IPS DF 6.9 (cell line): Measurements from ENCODE around the gene NOS1.
"Not testable (repeated sequence)": the region's sequence is repeated elsewhere in the genome, so short reads cannot be mapped to it uniquely, and the experiment has no call there.

Experiments
- DNase-seq: peaks from one replicate; pipeline ENCODE4 v3.0.0-alpha.2; 2013; ENCODE audit warnings: low read depth, low spot score
- H3K27ac ChIP-seq: one replicate; pipeline ENCODE4 v1.5.1; 2013; ENCODE audit warnings: low read length, control low read depth
- H3K27me3 ChIP-seq: 2 replicates; pipeline ENCODE4 v1.6.1; 2013; ENCODE audit warnings: mild to moderate bottlenecking, low read length; ENCODE audit not compliant: control insufficient read depth, insufficient read depth
- H3K36me3 ChIP-seq: 2 replicates; pipeline ENCODE4 v1.6.1; 2013; ENCODE audit warnings: low read length; ENCODE audit not compliant: control insufficient read depth, insufficient read depth
- H3K4me1 ChIP-seq: 2 replicates; pipeline ENCODE4 v1.6.1; 2013; ENCODE audit warnings: low read length; ENCODE audit not compliant: control insufficient read depth, insufficient read depth
- H3K4me3 ChIP-seq: 2 replicates; pipeline ENCODE4 v1.5.1; 2013; ENCODE audit warnings: mild to moderate bottlenecking, low read length
- H3K9me3 ChIP-seq: 2 replicates; pipeline ENCODE4 v1.6.1; 2013; ENCODE audit warnings: low read length, inconsistent platforms; ENCODE audit not compliant: control insufficient read depth, insufficient read depth
- WGBS: extraction: QIAGEN DNeasy Blood & Tissue Kit; methylation state at CpG from one replicate; pipeline ENCODE4 v1.1.7; 2013; ENCODE audit warnings: mixed read lengths, missing lambda C conversion rate; ENCODE audit not compliant: insufficient read length, insufficient coverage; 5-methylcytosine and 5-hydroxymethylcytosine counted together

The NOS1 gene

DNA sequence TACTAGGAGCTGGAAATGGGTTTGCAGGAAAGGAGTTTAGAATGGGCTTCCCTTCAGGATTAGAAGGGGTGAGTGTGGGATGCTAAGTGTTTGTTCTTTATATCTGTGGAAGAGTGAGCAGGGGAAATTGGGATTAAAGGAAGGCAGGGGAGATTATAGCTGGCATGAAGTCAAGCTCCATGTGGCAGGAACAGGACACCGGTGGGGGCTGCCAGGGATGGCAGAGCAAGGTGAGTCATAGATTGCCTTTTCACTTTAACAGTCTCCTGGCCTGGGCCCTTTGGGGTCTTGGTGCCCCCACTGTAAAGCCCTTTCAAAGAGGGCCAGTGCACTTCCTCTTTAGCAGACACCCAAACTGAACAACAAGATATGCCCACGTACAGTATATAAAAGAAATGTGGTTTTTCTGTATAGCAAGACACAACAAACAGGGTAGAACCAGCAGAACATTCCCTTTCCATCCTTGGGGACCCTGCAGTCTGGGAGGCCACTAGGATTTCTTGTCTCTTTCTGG, 148.1 kb downstream of the NOS1 start:
- Histone ChIP-seq H3K36me3 (no peaks in the 10 kb centered on the region), H3K27me3 (no peaks in the 10 kb centered on the region), H3K4me3 (no peak overlapping the region), H3K9me3 (no peaks in the 10 kb centered on the region), H3K27ac (no peak overlapping the region), H3K4me1 (no peaks in the 10 kb centered on the region)
- no peak for DNase-seq
- WGBS, result no CpG with 5 or more reads among the region's 2 CpGs

DNA sequence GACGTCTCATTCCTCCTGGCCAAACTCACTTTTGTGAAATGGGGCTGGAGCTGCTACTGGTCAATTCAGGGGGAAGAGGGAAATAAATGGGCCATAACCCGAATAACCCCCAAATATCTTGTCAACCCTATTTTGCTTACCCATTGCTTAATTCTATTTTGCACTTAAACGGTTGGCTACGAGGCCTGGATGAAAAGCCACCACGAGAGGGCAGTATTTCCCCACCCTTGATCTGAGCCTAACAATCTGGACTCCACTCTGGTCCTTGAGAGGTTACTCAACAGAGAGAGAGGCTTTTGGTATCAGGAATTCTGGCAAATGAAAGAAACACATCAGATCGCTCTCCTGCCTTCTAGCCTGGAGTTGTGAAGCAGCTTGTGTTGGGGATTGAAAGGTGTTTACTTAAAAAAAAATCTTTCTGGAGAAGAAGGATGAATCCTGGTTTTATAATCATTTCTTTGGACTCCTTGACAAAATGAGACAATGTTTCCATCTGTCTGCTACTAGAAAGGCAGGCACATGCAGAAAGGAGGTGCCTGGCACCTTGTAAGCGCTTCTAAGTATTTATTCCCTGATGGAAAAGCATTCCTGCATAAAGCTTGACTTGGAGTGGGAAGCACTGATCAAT, 148.7 kb downstream of the NOS1 start:
- peak; percentile 82 for DNase-seq
- no peaks in the 10 kb centered on the region for H3K9me3 ChIP-seq
- no CpG with 5 or more reads among the region's 7 CpGs for WGBS
- no peak overlapping the region for H3K4me3 ChIP-seq
- H3K36me3 ChIP-seq, result no peaks in the 10 kb centered on the region
- H3K27me3 ChIP-seq, result no peaks in the 10 kb centered on the region
- peaks cover 2% of the 10 kb centered on the region; the same call in 1 of the 2 replicates for H3K4me1 ChIP-seq
- H3K27ac ChIP-seq, result no peak overlapping the region

DNA sequence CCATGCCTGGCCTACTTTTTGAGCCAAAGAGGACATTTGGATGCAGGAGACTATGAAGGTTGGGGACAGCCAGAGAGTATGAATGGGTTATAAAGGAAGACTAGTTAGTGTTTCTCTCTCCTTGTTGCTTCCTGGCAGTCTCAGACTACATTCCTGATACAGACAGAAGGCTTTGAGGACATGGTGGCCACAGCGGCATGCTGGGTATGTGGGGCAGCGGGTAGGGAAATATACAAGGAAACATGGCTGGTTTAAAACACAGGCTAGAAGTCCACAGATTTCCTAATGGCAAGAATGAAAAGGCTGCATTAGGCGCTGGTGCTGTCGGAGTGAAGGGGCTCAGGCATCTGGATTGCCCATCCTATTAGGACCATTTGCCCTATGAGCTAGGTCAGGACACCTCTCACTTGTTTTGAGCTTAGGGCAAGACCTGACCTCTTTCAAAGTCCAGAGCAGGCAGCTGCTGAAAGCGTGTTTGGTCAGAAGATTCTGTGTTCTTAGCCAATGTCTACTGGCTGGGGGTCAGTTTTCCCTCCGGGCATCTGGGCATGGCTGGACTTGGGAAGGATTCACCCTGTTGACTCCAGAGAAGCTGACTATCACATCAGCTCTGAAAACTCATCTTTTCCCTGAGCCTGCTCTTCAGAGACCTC, 151.0 kb downstream of the NOS1 start:
- Histone ChIP-seq H3K4me1 (peaks cover 2% of the 10 kb centered on the region; the same call in 1 of the 2 replicates), H3K27ac (no peak overlapping the region), H3K36me3 (no peaks in the 10 kb centered on the region), H3K9me3 (no peaks in the 10 kb centered on the region), H3K27me3 (no peaks in the 10 kb centered on the region), H3K4me3 (no peak overlapping the region)
- no CpG with 5 or more reads among the region's 6 CpGs for WGBS
- DNase-seq, result no peak

DNA sequence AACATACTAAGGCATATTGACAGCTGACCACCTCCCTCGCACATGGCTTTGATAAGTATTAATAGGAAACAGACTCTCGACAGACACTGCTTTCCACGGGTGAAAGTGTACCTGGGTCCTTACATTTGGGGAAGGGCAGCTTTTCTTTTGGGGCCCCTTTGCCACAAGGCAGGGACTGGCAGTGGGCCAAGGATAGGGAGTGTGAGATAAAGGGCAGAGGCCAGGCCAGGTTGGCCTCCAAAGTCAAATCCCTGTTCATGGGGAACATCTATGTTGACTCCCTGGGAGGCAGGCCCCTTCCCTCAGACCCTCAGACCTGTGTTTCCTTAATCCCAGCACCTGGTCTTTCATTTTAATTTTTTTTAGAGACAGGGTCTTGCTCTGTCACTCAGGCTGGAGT, 151.8 kb downstream of the NOS1 start:
- H3K9me3 ChIP-seq, result no peaks in the 10 kb centered on the region
- H3K4me1 ChIP-seq, result peaks cover 2% of the 10 kb centered on the region; the same call in 1 of the 2 replicates
- no peak overlapping the region for H3K27ac ChIP-seq
- DNase-seq, result no peak
- H3K4me3 ChIP-seq, result no peak overlapping the region
- WGBS, result no CpG with 5 or more reads among the region's 3 CpGs
- no peaks in the 10 kb centered on the region for H3K27me3 ChIP-seq
- H3K36me3 ChIP-seq, result no peaks in the 10 kb centered on the region

DNA sequence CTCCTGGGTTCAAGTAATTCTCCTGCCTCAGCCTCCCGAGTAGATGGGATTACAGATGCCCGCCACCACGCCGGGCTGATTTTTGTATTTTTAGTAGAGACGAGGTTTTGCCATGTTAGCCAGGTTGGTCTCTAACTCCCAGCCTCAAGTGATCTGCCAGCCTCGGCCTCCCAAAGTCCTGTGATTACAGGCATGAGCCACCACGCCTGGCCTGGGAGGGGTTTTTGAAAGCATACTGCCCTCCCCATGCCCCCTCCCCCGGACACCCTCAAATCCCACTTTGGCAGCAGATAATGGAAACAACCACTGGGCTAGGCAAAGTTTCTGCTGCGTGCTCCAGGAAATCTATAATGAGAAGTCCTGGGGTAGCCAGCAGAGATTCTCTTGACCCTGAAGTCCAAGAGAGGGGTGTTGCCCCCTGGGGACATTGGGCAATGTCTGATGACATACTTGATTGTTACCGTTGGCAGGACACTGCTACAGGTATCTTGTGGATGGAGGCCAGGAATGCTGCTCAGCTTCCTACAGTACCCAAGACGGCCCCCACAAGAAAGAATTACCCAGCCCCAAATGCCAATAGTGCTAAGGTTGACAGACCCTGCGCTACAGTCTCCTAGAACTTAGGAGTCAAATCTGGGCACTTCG, 152.5 kb downstream of the NOS1 start:
- Histone ChIP-seq H3K36me3 (no peaks in the 10 kb centered on the region), H3K4me3 (no peak overlapping the region), H3K27me3 (no peaks in the 10 kb centered on the region), H3K9me3 (no peaks in the 10 kb centered on the region), H3K27ac (no peak overlapping the region), H3K4me1 (peaks cover 2% of the 10 kb centered on the region; the same call in 1 of the 2 replicates)
- DNase-seq, result no peak
- WGBS, result no CpG with 5 or more reads among the region's 13 CpGs

DNA sequence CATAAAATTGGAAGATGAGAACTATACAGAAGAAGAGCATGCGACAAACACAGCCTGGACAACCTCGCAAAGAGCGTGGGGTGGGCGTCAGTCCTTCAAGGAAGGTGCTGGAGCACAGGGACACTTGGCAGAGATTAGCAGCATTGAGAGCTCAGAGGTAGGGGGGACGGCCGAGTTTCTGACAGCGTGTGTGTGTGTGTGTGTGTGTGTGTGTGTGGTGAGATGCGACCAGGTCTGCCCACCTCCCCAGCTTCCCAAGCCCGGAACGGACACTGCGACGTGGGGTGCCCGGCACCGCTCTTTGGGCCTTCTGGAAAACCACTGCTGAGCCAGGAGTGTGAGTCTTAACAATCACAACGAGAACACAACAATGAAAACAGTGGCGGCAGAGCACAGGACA, 153.2 kb downstream of the NOS1 start:
- no peaks in the 10 kb centered on the region for H3K36me3 ChIP-seq
- H3K4me1 ChIP-seq, result peaks cover 2% of the 10 kb centered on the region; the same call in 1 of the 2 replicates
- H3K4me3 ChIP-seq, result no peak overlapping the region
- no peaks in the 10 kb centered on the region for H3K9me3 ChIP-seq
- DNase-seq, result no peak
- no peak overlapping the region for H3K27ac ChIP-seq
- no CpG with 5 or more reads among the region's 16 CpGs for WGBS
- no peaks in the 10 kb centered on the region for H3K27me3 ChIP-seq

DNA sequence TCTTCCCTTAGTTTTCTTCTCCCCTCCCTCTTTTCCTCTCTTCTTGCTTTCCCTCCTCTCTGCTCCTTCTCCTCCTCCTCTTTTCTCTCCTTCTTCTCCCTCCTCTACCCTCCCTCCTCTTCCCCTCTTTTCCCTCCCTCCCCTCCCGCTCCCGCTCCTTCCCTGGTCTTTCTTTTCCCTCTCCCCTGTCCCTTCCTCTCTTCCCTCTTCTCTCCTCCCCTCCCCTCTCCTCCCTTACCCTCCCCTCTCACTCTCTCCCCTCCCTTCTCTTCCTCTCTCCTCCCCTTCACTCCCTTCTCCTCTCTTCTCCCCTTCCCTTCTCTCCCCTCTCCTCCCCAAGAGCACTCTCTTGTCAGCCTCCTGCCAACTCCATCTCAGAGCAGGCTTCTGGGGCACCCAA, 153.8 kb downstream of the NOS1 start:
- no CpG with 5 or more reads among the region's 2 CpGs for WGBS
- peaks cover 2% of the 10 kb centered on the region; the same call in 1 of the 2 replicates for H3K4me1 ChIP-seq

DNA sequence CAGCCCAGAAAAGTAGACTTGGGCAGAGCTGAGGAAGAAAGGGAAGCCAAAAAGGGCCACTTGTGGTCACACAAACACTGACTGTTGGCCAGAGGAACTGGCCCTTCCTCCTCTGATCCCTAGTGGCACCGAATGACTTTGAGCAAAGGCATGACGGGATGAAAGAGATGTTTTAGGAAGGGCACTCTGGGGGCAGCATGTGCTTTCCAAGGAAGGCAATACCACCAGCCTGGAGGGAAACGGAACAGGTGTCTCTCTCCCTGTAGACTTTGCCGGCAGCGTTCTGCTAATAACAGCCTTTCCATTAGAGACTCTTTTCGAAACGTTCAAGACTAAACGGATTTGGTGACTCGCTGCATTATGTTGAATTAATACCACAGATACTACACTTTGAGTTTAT, 158.9 kb downstream of the NOS1 start:
- no peaks in the 10 kb centered on the region for H3K27me3 ChIP-seq
- no peak overlapping the region for H3K4me3 ChIP-seq
- no peaks in the 10 kb centered on the region for H3K9me3 ChIP-seq
- H3K27ac ChIP-seq, result no peak overlapping the region
- no peak for DNase-seq
- no CpG with 5 or more reads among the region's 9 CpGs for WGBS
- H3K4me1 ChIP-seq, result no peaks in the 10 kb centered on the region
- H3K36me3 ChIP-seq, result no peaks in the 10 kb centered on the region

More for the DNA sequence above, 153.8 kb downstream of the NOS1 start:
- DNase-seq, result no peak
- H3K4me3 ChIP-seq, result no peak overlapping the region
- H3K9me3 ChIP-seq, result no peaks in the 10 kb centered on the region
- H3K27me3 ChIP-seq, result no peaks in the 10 kb centered on the region
- no peak overlapping the region for H3K27ac ChIP-seq
- no peaks in the 10 kb centered on the region for H3K36me3 ChIP-seq

DNA sequence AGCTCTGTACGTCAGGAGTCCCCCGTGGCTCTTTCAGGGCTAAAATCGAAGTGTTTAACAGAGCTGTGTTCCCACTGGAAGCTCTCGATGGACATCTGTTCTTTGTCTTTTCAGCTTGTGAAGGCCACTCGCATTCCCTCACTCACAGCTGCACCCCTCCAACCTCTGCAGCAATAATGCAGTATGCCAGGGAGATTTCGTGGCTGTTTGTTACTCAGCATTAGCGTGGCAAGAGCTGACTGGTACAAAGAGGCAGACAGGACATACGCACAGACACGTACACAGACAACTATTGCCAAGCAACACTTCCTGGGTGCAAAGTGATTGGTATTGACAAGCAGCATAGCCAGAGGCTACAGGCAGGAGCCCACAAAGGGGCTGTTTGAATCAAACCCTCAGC, 159.4 kb downstream of the NOS1 start:
- WGBS, result no CpG with 5 or more reads among the region's 9 CpGs
- H3K27ac ChIP-seq, result no peak overlapping the region
- H3K4me3 ChIP-seq, result no peak overlapping the region
- no peaks in the 10 kb centered on the region for H3K4me1 ChIP-seq
- DNase-seq, result no peak
- no peaks in the 10 kb centered on the region for H3K36me3 ChIP-seq
- H3K9me3 ChIP-seq, result no peaks in the 10 kb centered on the region
- H3K27me3 ChIP-seq, result no peaks in the 10 kb centered on the region

DNA sequence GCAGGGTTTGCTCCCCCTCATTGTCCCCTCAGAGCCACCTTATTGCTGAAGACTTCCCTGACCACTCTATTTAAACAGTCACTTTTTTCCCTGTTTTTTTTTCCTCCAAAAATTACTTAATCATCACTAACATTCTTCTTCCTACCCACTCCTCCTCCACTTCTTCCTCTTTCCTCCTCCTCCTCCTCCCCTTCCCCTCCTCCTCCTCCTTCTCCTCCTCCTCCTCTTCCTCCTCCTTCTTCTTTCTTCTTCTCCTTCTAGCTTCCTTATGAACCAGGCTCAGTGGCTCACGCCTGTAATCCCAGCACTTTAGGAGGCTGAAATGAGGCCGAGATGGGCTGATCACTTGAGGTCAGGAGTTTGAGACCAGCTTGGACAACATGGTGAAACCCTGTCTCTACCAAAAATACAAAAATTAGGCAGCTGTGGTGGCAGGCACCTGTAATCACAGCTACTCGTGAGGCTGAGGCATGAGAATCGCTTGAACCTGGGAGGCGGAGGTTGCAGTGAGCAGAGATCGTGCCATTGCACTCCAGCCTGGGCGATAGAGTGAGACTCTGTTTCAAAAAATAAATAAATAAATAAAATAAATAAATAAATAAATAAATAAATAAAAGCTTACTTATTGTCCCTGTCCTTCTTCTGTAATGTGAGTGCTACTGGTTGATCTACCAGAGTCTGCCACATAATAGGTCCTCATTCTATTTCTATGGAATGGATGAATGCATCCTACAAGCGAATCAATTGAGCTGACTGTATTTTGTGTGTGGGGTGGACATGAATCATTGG, 161.3 kb downstream of the NOS1 start:
- H3K4me3 ChIP-seq, result not testable (repeated sequence)
- no CpG with 5 or more reads among the region's 8 CpGs for WGBS

More for the DNA sequence above, 161.3 kb downstream of the NOS1 start:
- DNase-seq, H3K27me3 ChIP-seq, H3K4me1 ChIP-seq, H3K36me3 ChIP-seq, H3K27ac ChIP-seq, H3K9me3 ChIP-seq: not testable (repeated sequence)
